NCI-H128 (cell line): ENCODE results near the gene SSNA1.

Experiments
- DNase-seq: peaks from one replicate; lab custom pipeline; 2025; ENCODE audit not compliant: unreplicated experiment; lab: John Stamatoyannopoulos, UW

The SSNA1 gene

GRCh38 chr9:137152844-137153405 is 35.6 kb upstream of the SSNA1 start:
- no peak for DNase-seq

GRCh38 chr9:137156567-137157375 is 31.7 kb upstream of the SSNA1 start:
- DNase-seq, result no peak

GRCh38 chr9:137157618-137158415 is 30.7 kb upstream of the SSNA1 start:
- DNase-seq, result no peak

- no peak for DNase-seq
Measured at GRCh38 chr9:137158625-137159024, 29.9 kb upstream of the SSNA1 start.

- no peak for DNase-seq
Measured at GRCh38 chr9:137159105-137160053, 29.1 kb upstream of the SSNA1 start.

GRCh38 chr9:137160054-137160425 is 28.4 kb upstream of the SSNA1 start:
- no peak for DNase-seq

- DNase-seq, result no peak
Measured at GRCh38 chr9:137160716-137161557, 27.5 kb upstream of the SSNA1 start.

- no peak for DNase-seq
Measured at GRCh38 chr9:137161558-137162486, 26.7 kb upstream of the SSNA1 start.

GRCh38 chr9:137162505-137163364 is 25.7 kb upstream of the SSNA1 start:
- peak; percentile 18 for DNase-seq

- DNase-seq, result no peak
Measured at GRCh38 chr9:137163365-137163715, 25.1 kb upstream of the SSNA1 start.

GRCh38 chr9:137163805-137164204 is 24.7 kb upstream of the SSNA1 start:
- DNase-seq, result no peak

- no peak for DNase-seq
Measured at GRCh38 chr9:137164370-137165249, 23.9 kb upstream of the SSNA1 start.

GRCh38 chr9:137165250-137165836 is 23.1 kb upstream of the SSNA1 start:
- DNase-seq, result no peak

GRCh38 chr9:137166380-137167229 is 21.9 kb upstream of the SSNA1 start:
- no peak for DNase-seq

- DNase-seq, result no peak
Measured at GRCh38 chr9:137167277-137167746, 21.2 kb upstream of the SSNA1 start.
